OCI-LY1 (cell line): ENCODE measurements around the gene ERN1.

ENCODE experiments used
- H2AFZ ChIP-seq: fragments of 200-600 bp; sonication (generic), shearing (Covaris generic); 2 replicates; pipeline ENCODE4 v1.6.0; 2014; ENCODE audit warnings: antibody characterized with exemption, mild to moderate bottlenecking, low read length
- H3F3A ChIP-seq: fragments of 200-600 bp; sonication (generic), shearing (Covaris generic); 2 replicates; pipeline ENCODE4 v1.6.0; 2014; ENCODE audit warnings: mild to moderate bottlenecking, antibody characterized with exemption, low read length, moderate library complexity; ENCODE audit not compliant: insufficient read depth
- H3K27ac ChIP-seq: fragments of 200-600 bp; sonication (generic); 2 replicates; pipeline ENCODE4 v1.5.1; 2014; ENCODE audit warnings: low read length, mixed run types, mild to moderate bottlenecking, low read depth; ENCODE audit not compliant: poor library complexity, severe bottlenecking
- H3K27me3 ChIP-seq: fragments of 200-600 bp; sonication (generic); 2 replicates; pipeline ENCODE4 v1.6.0; 2014; ENCODE audit warnings: antibody characterized with exemption, mild to moderate bottlenecking, low read length, moderate library complexity; ENCODE audit not compliant: insufficient read depth
- H3K36me3 ChIP-seq: fragments of 200-600 bp; sonication (generic); 2 replicates; pipeline ENCODE4 v1.6.1; 2014; ENCODE audit warnings: mild to moderate bottlenecking, antibody characterized with exemption, low read length, moderate library complexity, mixed read lengths; ENCODE audit not compliant: insufficient read depth
- H3K4me1 ChIP-seq: fragments of 200-600 bp; sonication (generic); 2 replicates; pipeline ENCODE4 v1.5.1; 2014; ENCODE audit warnings: mild to moderate bottlenecking, low read length, moderate library complexity; ENCODE audit not compliant: insufficient read depth, severe bottlenecking
- H3K4me2 ChIP-seq: fragments of 200-600 bp; sonication (generic), shearing (Covaris generic); 2 replicates; pipeline ENCODE4 v1.6.1; 2014; ENCODE audit warnings: low read length
- H3K4me3 ChIP-seq: fragments of 200-600 bp; sonication (generic); 2 replicates; pipeline ENCODE4 v1.5.1; 2014; ENCODE audit warnings: low read length, low read depth, mild to moderate bottlenecking, mixed read lengths; ENCODE audit not compliant: poor library complexity, severe bottlenecking
- H3K79me2 ChIP-seq: fragments of 200-600 bp; shearing (Covaris generic); 2 replicates; pipeline ENCODE4 v1.6.1; 2016; ENCODE audit warnings: mixed run types, low read length, mixed read lengths; ENCODE audit not compliant: insufficient read depth
- H3K9ac ChIP-seq: fragments of 200-600 bp; sonication (generic), shearing (Covaris generic); 2 replicates; pipeline ENCODE4 v1.6.1; 2014; ENCODE audit warnings: mild to moderate bottlenecking, low read length, mixed read lengths
- H3K9me2 ChIP-seq: fragments of 200-600 bp; sonication (generic), shearing (Covaris generic); 2 replicates; pipeline ENCODE4 v1.6.1; 2014; ENCODE audit warnings: low read depth, mild to moderate bottlenecking, low read length, mixed read lengths
- H3K9me3 ChIP-seq: fragments of 200-600 bp; shearing (Covaris generic); 2 replicates; pipeline ENCODE4 v1.6.1; 2014; ENCODE audit warnings: low read length, mixed read lengths
- H4K20me1 ChIP-seq: fragments of 200-600 bp; sonication (generic), shearing (Covaris generic); 2 replicates; pipeline ENCODE4 v1.6.0; 2016; ENCODE audit warnings: mild to moderate bottlenecking, low read length; ENCODE audit not compliant: insufficient read depth
- EZH2 ChIP-seq: fragments of 200-600 bp; sonication (generic), shearing (Covaris generic); IDR thresholded peaks from 2 replicates; pipeline ENCODE4 v1.8.0; 2017; ENCODE audit warnings: borderline replicate concordance, mixed run types, mild to moderate bottlenecking, antibody characterized with exemption, low read length, moderate library complexity, mixed read lengths
- TF ChIP-seq, protein P1 (sequence below): fragments of 200-600 bp; sonication (generic), shearing (Covaris generic); IDR thresholded peaks from 2 replicates; pipeline ENCODE4 v1.5.1; 2017; ENCODE audit warnings: mild to moderate bottlenecking, antibody characterized with exemption, low read length, moderate library complexity, mixed read lengths

ERN1 gene

DNA sequence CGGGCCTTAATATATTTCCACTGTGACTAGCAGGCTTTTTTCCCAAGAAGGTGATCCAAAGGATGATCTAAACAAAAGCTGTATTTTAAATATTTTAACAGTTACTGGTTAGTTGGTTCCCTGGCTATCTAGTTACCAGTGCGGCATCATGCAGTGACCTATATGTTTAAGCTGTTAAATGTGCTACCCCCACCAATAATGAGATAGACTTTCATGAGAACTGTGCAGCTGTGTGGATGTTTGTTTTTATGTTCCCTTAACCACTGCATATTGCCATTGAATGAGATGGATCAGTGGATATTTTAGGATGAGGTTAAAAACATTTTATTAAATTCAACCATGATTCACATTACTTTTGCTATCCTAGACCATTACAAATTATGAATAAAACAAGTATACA lies 16.9 kb downstream of the ERN1 start:
- Histone ChIP-seq H2AFZ (no peak overlapping the region), H3K4me1 (no peaks in the 10 kb centered on the region), H3K36me3 (no peaks in the 10 kb centered on the region), H3K9me3 (no peaks in the 10 kb centered on the region), H3K4me2 (no peak overlapping the region), H3K79me2 (no peaks in the 10 kb centered on the region), H3K9ac (no peak overlapping the region), H3F3A (no peaks in the 10 kb centered on the region), H4K20me1 (no peaks in the 10 kb centered on the region), H3K27ac (no peak overlapping the region), H3K9me2 (no peaks in the 10 kb centered on the region), H3K27me3 (no peaks in the 10 kb centered on the region), H3K4me3 (no peak overlapping the region)
- TF ChIP-seq EZH2 = no peak
- TF ChIP-seq, protein P1, sequence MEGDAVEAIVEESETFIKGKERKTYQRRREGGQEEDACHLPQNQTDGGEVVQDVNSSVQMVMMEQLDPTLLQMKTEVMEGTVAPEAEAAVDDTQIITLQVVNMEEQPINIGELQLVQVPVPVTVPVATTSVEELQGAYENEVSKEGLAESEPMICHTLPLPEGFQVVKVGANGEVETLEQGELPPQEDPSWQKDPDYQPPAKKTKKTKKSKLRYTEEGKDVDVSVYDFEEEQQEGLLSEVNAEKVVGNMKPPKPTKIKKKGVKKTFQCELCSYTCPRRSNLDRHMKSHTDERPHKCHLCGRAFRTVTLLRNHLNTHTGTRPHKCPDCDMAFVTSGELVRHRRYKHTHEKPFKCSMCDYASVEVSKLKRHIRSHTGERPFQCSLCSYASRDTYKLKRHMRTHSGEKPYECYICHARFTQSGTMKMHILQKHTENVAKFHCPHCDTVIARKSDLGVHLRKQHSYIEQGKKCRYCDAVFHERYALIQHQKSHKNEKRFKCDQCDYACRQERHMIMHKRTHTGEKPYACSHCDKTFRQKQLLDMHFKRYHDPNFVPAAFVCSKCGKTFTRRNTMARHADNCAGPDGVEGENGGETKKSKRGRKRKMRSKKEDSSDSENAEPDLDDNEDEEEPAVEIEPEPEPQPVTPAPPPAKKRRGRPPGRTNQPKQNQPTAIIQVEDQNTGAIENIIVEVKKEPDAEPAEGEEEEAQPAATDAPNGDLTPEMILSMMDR = no peak

DNA sequence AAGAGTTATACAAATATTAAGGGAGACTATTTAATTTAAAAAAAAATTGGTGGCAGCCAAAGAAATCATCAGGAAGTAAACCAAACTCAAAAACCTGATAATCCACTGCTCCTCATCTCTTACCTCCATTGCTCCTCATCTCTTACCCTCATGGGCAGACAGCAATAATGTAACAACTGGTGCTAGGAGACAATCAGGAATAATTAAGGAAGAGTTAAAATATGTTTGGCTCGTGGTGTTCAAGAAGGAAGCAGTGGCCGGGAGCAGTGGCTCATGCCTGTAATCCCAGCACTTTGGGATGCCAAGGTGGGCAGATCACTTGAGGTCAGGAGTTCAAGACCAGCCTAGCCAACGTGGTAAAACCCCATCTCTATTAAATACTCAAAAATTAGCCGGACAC lies 18.1 kb downstream of the ERN1 start:
- no peak overlapping the region for H3K4me2 ChIP-seq
- no peaks in the 10 kb centered on the region for H3K79me2 ChIP-seq
- H4K20me1 ChIP-seq = no peaks in the 10 kb centered on the region

DNA sequence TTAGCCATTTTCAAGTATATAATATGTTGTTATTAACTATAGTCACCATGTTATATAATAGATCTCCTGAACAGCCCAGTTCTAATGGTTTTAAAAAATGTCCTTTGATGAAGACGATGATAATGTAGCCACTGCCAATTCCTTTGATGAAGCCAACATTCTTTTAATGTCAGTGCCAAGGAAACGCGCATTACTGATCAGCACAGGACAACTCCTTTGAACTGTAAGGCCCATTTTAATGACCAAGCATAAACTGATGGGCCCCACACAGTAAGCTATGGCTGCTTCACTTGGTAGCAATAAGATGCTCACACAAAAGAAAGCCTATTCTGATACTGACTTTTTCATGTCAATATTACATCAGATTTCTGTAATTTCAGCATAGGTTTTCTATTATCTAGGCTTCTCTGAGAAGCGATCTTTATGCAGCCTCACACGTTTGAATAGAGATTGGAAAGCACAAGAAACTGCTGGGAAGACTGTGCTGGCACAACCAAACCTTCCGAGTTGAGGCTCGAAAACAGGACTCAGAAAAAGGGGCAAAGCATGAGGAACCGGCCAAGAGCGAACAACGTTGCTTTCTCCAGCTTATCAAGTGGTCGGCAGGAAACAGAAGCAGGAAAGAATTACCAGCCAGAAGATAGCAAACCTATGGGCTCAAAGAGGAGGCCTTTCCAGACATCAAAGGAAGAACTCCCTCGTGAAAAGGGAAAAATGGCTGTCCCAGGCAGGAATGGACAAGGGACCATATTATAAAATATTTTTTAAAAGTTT lies 19.4 kb downstream of the ERN1 start:
- no peaks in the 10 kb centered on the region for H3K4me1 ChIP-seq
- no peak overlapping the region for H3K4me2 ChIP-seq
- no peak overlapping the region for H2AFZ ChIP-seq
- no peaks in the 10 kb centered on the region for H3K9me2 ChIP-seq
- H3K36me3 ChIP-seq = no peaks in the 10 kb centered on the region
- H3K27ac ChIP-seq = no peak overlapping the region
- no peak overlapping the region for H3K4me3 ChIP-seq
- no peaks in the 10 kb centered on the region for H4K20me1 ChIP-seq
- H3K9me3 ChIP-seq = no peaks in the 10 kb centered on the region
- H3K9ac ChIP-seq = no peak overlapping the region
- H3K79me2 ChIP-seq = no peaks in the 10 kb centered on the region
- TF ChIP-seq, protein P1 = no peak
- H3F3A ChIP-seq = no peaks in the 10 kb centered on the region
- no peaks in the 10 kb centered on the region for H3K27me3 ChIP-seq

More for the DNA sequence above, 18.1 kb downstream of the ERN1 start:
- H3K4me1 ChIP-seq = no peaks in the 10 kb centered on the region
- H3K9ac ChIP-seq = no peak overlapping the region
- no peaks in the 10 kb centered on the region for H3F3A ChIP-seq
- H3K9me3 ChIP-seq = no peaks in the 10 kb centered on the region
- no peaks in the 10 kb centered on the region for H3K9me2 ChIP-seq
- H3K36me3 ChIP-seq = no peaks in the 10 kb centered on the region
- H2AFZ ChIP-seq = no peak overlapping the region
- H3K27me3 ChIP-seq = no peaks in the 10 kb centered on the region
- no peak for TF ChIP-seq EZH2
- TF ChIP-seq, protein P1 = no peak
- H3K27ac ChIP-seq = no peak overlapping the region
- no peak overlapping the region for H3K4me3 ChIP-seq
